HCT116 (cell line): ENCODE data around the gene XAB2. TPM values are rescaled to one million over a fixed set of nuclear protein-coding genes. Genes with fewer than 3 reads are reported as not detected.

Experiments
- ATAC-seq: fragments of 200-7000 bp; cut with Tn5 transposase; 2 replicates; pipeline ENCODE4 v1.9.1; 2020; ENCODE audit warnings: mild to moderate bottlenecking, moderate library complexity
- BruUV-seq: library from RNA; stranded (reverse); fragments of 400-500 nt; replicated peaks from 2 replicates; lab custom pipeline; 2021; lab: Mats Ljungman, UMichigan
- CTCF ChIA-PET: fragments of 300-600 bp; sonication (Branson Sonifier 250); formaldehyde crosslinking; loops from one replicate; lab custom pipeline; 2021; ENCODE audit warnings: antibody characterized with exemption; lab: Charles Lee
- POLR2A ChIA-PET: fragments of 300-600, 350-600 bp; sonication (Branson Sonifier 250); formaldehyde crosslinking; loops from one replicate; lab custom pipeline; 2021; ENCODE audit warnings: antibody characterized with exemption; lab: Charles Lee
- RAD21 ChIA-PET, 2 experiments: fragments of 300-600 bp; sonication (Branson Sonifier 250); formaldehyde crosslinking; loops; one replicate each; lab custom pipeline; 2023; ENCODE audit warnings: low total read pairs in 2 of 2; ENCODE audit not compliant: uncharacterized antibody in 2 of 2, unreplicated experiment in 2 of 2, low non-redundant PET in 1 of 2; lab: Charles Lee
- DNase-seq: peaks from one replicate; pipeline ENCODE4 v3.0.0-alpha.2; 2010; ENCODE audit warnings: low read depth, low spot score
- H2AFZ ChIP-seq: fragments of 200-600 bp; shearing (Covaris generic), sonication (generic); 2 replicates; pipeline ENCODE4 v1.6.1; 2017; ENCODE audit warnings: low read depth, mixed run types, mixed read lengths, antibody characterized with exemption, low read length; ENCODE audit not compliant: poor library complexity, severe bottlenecking
- H3K27ac ChIP-seq: 2 replicates; pipeline ENCODE4 v1.5.1; 2012; ENCODE audit warnings: low read depth, low read length
- H3K27me3 ChIP-seq: fragments of 200-600 bp; sonication (generic); 2 replicates; pipeline ENCODE4 v1.6.1; 2016; ENCODE audit warnings: mixed run types, low read length, mixed read lengths; ENCODE audit not compliant: insufficient read depth
- H3K36me3 ChIP-seq, 2 experiments: fragments of 200-500 bp in 1 of 2; fragments of 200-600 bp in 1 of 2; sonication (Bioruptor generic) in 1 of 2; sonication (generic) in 1 of 2; 2 replicates each; pipeline versions ENCODE4 v1.5.1 to v1.6.1; 2014 to 2016; ENCODE audit warnings: low read length in 2 of 2, inconsistent platforms in 1 of 2, mixed read lengths in 1 of 2, mixed run types in 1 of 2; ENCODE audit not compliant: insufficient read depth in 2 of 2, control insufficient read depth in 1 of 2
- H3K4me1 ChIP-seq, 2 experiments: fragments of 200-600 bp in 1 of 2; sonication (generic) in 1 of 2; 2 replicates each; pipeline versions ENCODE4 v1.5.1 to v1.6.1; 2012 to 2017; ENCODE audit warnings: low read length in 2 of 2, inconsistent platforms in 1 of 2, mild to moderate bottlenecking in 1 of 2, mixed read lengths in 1 of 2, mixed run types in 1 of 2, moderate library complexity in 1 of 2; ENCODE audit not compliant: insufficient read depth in 2 of 2, control insufficient read depth in 1 of 2
- H3K4me2 ChIP-seq: fragments of 200-600 bp; sonication (generic); 2 replicates; pipeline ENCODE4 v1.6.1; 2017; ENCODE audit warnings: mixed run types, low read length, mixed read lengths
- H3K4me3 ChIP-seq, 2 experiments: fragments of 200-600 bp in 1 of 2; sonication (generic) in 1 of 2; replicated peaks in 1 of 2; 2 replicates each; pipeline ENCODE4 v1.5.1; 2011 to 2016; ENCODE audit warnings: low read length in 2 of 2, control low read depth in 1 of 2, low read depth in 1 of 2, mild to moderate bottlenecking in 1 of 2, mixed read lengths in 1 of 2, mixed run types in 1 of 2
- H3K79me2 ChIP-seq: fragments of 200-600 bp; sonication (generic); 2 replicates; pipeline ENCODE4 v1.6.1; 2017; ENCODE audit warnings: mild to moderate bottlenecking, mixed run types, low read length, moderate library complexity, mixed read lengths; ENCODE audit not compliant: insufficient read depth
- H3K9ac ChIP-seq: fragments of 200-600 bp; sonication (generic); 2 replicates; pipeline ENCODE4 v1.6.1; 2016; ENCODE audit warnings: low read length, mixed read lengths
- H3K9me2 ChIP-seq: fragments of 200-600 bp; sonication (generic), shearing (Covaris generic); 2 replicates; pipeline ENCODE4 v1.6.1; 2017; ENCODE audit warnings: mixed run types, mild to moderate bottlenecking, moderate library complexity; ENCODE audit not compliant: insufficient read depth
- H3K9me3 ChIP-seq, 2 experiments: fragments of 200-500 bp in 1 of 2; fragments of 200-600 bp in 1 of 2; sonication (Bioruptor generic) in 1 of 2; sonication (generic) in 1 of 2; 2 replicates each; pipeline ENCODE4 v1.6.1; 2014 to 2017; ENCODE audit warnings: low read length in 2 of 2, mixed read lengths in 2 of 2, inconsistent platforms in 1 of 2, low read depth in 1 of 2, mild to moderate bottlenecking in 1 of 2, mixed run types in 1 of 2, moderate library complexity in 1 of 2; ENCODE audit not compliant: control insufficient read depth in 1 of 2, insufficient read depth in 1 of 2
- H4K20me1 ChIP-seq: fragments of 200-600 bp; sonication (generic), shearing (Covaris generic); 2 replicates; pipeline ENCODE4 v1.6.1; 2017; ENCODE audit warnings: mixed run types, mild to moderate bottlenecking, moderate library complexity; ENCODE audit not compliant: insufficient read depth
- CBX3 ChIP-seq: IDR thresholded peaks from 2 replicates; pipeline ENCODE4 v1.6.1; 2012; ENCODE audit warnings: low read depth
- CEBPB ChIP-seq: IDR thresholded peaks from 2 replicates; pipeline ENCODE4 v1.6.1; 2012; ENCODE audit warnings: low read depth
- EGR1 ChIP-seq: IDR thresholded peaks from 2 replicates; pipeline ENCODE4 v1.6.1; 2012; ENCODE audit warnings: low read depth
- ELF1 ChIP-seq: IDR thresholded peaks from 2 replicates; pipeline ENCODE4 v1.6.1; 2012; ENCODE audit warnings: low read depth, borderline replicate concordance
- EZH2 ChIP-seq: fragments of 200-600 bp; sonication (generic); IDR thresholded peaks from 2 replicates; pipeline ENCODE4 v1.6.1; 2017; ENCODE audit warnings: antibody characterized with exemption, mixed run types
- JUND ChIP-seq: IDR thresholded peaks from 2 replicates; pipeline ENCODE4 v1.6.1; 2012
- POLR2A ChIP-seq: IDR thresholded peaks from 2 replicates; pipeline ENCODE4 v1.7.0; 2011; ENCODE audit warnings: borderline replicate concordance; ENCODE audit not compliant: insufficient read depth, insufficient read length; ENCODE audit errors: extremely low read depth
- POLR2AphosphoS5 ChIP-seq: IDR thresholded peaks from 2 replicates; pipeline ENCODE4 v1.6.1; 2011; ENCODE audit warnings: mild to moderate bottlenecking, low read depth, low read length, moderate library complexity
- RAD21 ChIP-seq: IDR thresholded peaks from 2 replicates; pipeline ENCODE4 v1.6.1; 2012; ENCODE audit warnings: low read depth, mild to moderate bottlenecking
- SP1 ChIP-seq: IDR thresholded peaks from 2 replicates; pipeline ENCODE4 v1.6.1; 2012; ENCODE audit warnings: low read depth
- SRF ChIP-seq: IDR thresholded peaks from 2 replicates; pipeline ENCODE4 v1.6.1; 2012; ENCODE audit warnings: low read depth
- TCF7L2 ChIP-seq: IDR thresholded peaks from 2 replicates; pipeline ENCODE4 v1.7.0; 2011; ENCODE audit warnings: borderline replicate concordance, inconsistent platforms; ENCODE audit not compliant: insufficient read depth, insufficient read length; ENCODE audit errors: extremely low read depth
- YY1 ChIP-seq: IDR thresholded peaks from 2 replicates; pipeline ENCODE4 v1.6.1; 2011; ENCODE audit warnings: low read length, low read depth, moderate library complexity, mild to moderate bottlenecking; ENCODE audit not compliant: insufficient replicate concordance; ENCODE audit errors: extremely low read depth
- ZFX ChIP-seq: fragments of 450-650 bp; IDR thresholded peaks from 2 replicates; pipeline ENCODE4 v1.6.1; 2017
- ZNF274 ChIP-seq: fragments of 200-500 bp; sonication (Bioruptor generic); IDR thresholded peaks from 2 replicates; pipeline ENCODE4 v1.6.1; 2014; ENCODE audit warnings: mild to moderate bottlenecking, low read depth, low read length, inconsistent platforms
- intact Hi-C: fragments of 100-400 bp; cut with micrococcal nuclease; formaldehyde crosslinking; loops from 2 replicates; pipeline ENCODE4 v1.10.0; 2022
- total RNA-seq: library from RNA; stranded (reverse); gene quantifications from one replicate; pipeline ENCODE4 v1.2.1, GENCODE V29; 2021; ENCODE audit not compliant: unreplicated experiment
- TF ChIP-seq, protein P1 (sequence below): IDR thresholded peaks from 2 replicates; pipeline ENCODE4 v1.6.1; 2012
- TF ChIP-seq, protein P2 (sequence below), 3 experiments: fragments of 200-600 bp in 1 of 3; sonication (generic) in 1 of 3; IDR thresholded peaks in 2 of 3; conservative IDR thresholded peaks in 1 of 3; 2 replicates each; pipeline ENCODE4 v1.5.1; 2012 to 2017; ENCODE audit warnings: low read depth in 2 of 3, low read length in 2 of 3, antibody characterized with exemption in 1 of 3, borderline replicate concordance in 1 of 3, control low read depth in 1 of 3, mild to moderate bottlenecking in 1 of 3, mixed read lengths in 1 of 3, mixed run types in 1 of 3, moderate library complexity in 1 of 3; ENCODE audit not compliant: insufficient read depth in 1 of 3
- TF ChIP-seq, protein P3 (sequence below): IDR thresholded peaks from 2 replicates; pipeline ENCODE4 v1.6.1; 2012; ENCODE audit warnings: low read depth
- TF ChIP-seq, protein P4 (sequence below): IDR thresholded peaks from 2 replicates; pipeline ENCODE4 v1.6.1; 2012

Gene XAB2
- total RNA-seq, 1 experiment from 2014 or later: 103 TPM

DNA sequence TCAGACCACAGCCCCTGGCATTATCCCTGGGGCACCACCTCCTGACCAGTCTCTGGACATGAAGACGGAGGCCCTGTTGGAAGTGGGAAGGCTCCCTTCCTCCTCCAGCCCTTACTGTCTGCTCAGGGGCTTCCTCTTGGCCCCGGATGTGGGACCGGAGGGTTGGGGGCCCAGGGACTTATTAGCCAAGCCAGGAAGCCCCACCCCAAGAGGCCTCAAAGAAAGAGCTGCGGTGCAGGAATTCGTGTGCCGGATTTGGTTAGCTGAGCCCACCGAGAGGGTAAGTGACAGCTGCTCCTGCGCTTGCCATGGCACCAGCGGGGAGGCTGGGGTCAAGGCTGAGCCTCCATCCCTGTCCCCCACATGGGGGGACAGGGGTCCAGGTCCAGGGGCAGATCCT lies 39.5 kb upstream of the XAB2 start, which contains the start of gene RETN:
Gene RETN, plus strand, starts transcription at position 208 of the 400 bp plus-strand sequence. CDS start 278 bp downstream, outside the sequence.
- Histone ChIP-seq H4K20me1 (no peaks in the 10 kb centered on the region), H3K27ac (no peak within 1 kb of the TSS), H3K27me3 (no peaks in the 10 kb centered on the region), H3K9me2 (no peaks in the 10 kb centered on the region), H3K36me3 (no peaks in the 10 kb centered on the region), H3K4me2 (no peak within 1 kb of the TSS), H3K9ac (no peak within 1 kb of the TSS), H3K79me2 (no peaks in the 10 kb centered on the region), H2AFZ (no peak within 1 kb of the TSS), H3K4me1 (peaks cover 0 to 2% of the 10 kb centered on the region in 2 experiments; a peak in 2 of 4 replicates), H3K4me3 (no peak within 1 kb of the TSS), H3K9me3 (peaks cover 0 to 3% of the 10 kb centered on the region in 2 experiments; a peak in 1 of 4 replicates)
- TF ChIP-seq JUND (no peak), POLR2A (no peak), ZFX (no peak), CEBPB (no peak), TCF7L2 (no peak), SRF (no peak), RAD21 (no peak), CBX3 (no peak), EZH2 (no peak), SP1 (no peak), YY1 (no peak), EGR1 (no peak), ZNF274 (no peak), ELF1 (no peak), POLR2AphosphoS5 (no peak)
- TF ChIP-seq, protein P1, sequence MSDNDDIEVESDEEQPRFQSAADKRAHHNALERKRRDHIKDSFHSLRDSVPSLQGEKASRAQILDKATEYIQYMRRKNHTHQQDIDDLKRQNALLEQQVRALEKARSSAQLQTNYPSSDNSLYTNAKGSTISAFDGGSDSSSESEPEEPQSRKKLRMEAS: no peak
- TF ChIP-seq, protein P2, sequence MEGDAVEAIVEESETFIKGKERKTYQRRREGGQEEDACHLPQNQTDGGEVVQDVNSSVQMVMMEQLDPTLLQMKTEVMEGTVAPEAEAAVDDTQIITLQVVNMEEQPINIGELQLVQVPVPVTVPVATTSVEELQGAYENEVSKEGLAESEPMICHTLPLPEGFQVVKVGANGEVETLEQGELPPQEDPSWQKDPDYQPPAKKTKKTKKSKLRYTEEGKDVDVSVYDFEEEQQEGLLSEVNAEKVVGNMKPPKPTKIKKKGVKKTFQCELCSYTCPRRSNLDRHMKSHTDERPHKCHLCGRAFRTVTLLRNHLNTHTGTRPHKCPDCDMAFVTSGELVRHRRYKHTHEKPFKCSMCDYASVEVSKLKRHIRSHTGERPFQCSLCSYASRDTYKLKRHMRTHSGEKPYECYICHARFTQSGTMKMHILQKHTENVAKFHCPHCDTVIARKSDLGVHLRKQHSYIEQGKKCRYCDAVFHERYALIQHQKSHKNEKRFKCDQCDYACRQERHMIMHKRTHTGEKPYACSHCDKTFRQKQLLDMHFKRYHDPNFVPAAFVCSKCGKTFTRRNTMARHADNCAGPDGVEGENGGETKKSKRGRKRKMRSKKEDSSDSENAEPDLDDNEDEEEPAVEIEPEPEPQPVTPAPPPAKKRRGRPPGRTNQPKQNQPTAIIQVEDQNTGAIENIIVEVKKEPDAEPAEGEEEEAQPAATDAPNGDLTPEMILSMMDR (IDR thresholded peaks at IDR 0.05 in 2 of 3, conservative IDR thresholded peaks at IDR 0.05 in 1 of 3; ENCODE audit: borderline replicate concordance in 1 of 3, insufficient read depth in 1 of 3, low read depth in 2 of 3, low read length in 2 of 3): no peak
- TF ChIP-seq, protein P3, sequence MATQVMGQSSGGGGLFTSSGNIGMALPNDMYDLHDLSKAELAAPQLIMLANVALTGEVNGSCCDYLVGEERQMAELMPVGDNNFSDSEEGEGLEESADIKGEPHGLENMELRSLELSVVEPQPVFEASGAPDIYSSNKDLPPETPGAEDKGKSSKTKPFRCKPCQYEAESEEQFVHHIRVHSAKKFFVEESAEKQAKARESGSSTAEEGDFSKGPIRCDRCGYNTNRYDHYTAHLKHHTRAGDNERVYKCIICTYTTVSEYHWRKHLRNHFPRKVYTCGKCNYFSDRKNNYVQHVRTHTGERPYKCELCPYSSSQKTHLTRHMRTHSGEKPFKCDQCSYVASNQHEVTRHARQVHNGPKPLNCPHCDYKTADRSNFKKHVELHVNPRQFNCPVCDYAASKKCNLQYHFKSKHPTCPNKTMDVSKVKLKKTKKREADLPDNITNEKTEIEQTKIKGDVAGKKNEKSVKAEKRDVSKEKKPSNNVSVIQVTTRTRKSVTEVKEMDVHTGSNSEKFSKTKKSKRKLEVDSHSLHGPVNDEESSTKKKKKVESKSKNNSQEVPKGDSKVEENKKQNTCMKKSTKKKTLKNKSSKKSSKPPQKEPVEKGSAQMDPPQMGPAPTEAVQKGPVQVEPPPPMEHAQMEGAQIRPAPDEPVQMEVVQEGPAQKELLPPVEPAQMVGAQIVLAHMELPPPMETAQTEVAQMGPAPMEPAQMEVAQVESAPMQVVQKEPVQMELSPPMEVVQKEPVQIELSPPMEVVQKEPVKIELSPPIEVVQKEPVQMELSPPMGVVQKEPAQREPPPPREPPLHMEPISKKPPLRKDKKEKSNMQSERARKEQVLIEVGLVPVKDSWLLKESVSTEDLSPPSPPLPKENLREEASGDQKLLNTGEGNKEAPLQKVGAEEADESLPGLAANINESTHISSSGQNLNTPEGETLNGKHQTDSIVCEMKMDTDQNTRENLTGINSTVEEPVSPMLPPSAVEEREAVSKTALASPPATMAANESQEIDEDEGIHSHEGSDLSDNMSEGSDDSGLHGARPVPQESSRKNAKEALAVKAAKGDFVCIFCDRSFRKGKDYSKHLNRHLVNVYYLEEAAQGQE: no peak
- TF ChIP-seq, protein P4, sequence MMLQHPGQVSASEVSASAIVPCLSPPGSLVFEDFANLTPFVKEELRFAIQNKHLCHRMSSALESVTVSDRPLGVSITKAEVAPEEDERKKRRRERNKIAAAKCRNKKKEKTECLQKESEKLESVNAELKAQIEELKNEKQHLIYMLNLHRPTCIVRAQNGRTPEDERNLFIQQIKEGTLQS: no peak
- CTCF ChIA-PET: interaction anchor here (0.7 to 2.3 kb wide), 2 partner anchors 12 to 16 kb away, joined by 3 to 12 read pairs; partner anchors contain the start of gene TRAPPC5
- intact Hi-C loops: no loop called here
- DNase-seq (no peak), ATAC-seq (no peak)
- no TSS peak for BruUV-seq
- POLR2A ChIA-PET: no interaction called here
- RAD21 ChIA-PET: no interaction called here
